H1 (cell line): ENCODE results near the gene FIS1. TPM values are rescaled to one million over a fixed set of nuclear protein-coding genes. Genes with fewer than 3 reads are reported as not detected.
A peak's percentile ranks its signal among the peaks of the same experiment; 100 is the strongest.
"Not testable (repeated sequence)": the region's sequence is repeated elsewhere in the genome, so short reads cannot be mapped to it uniquely, and the experiment has no call there.

Experiments used
- CTCF ChIA-PET: fragments of 300-600 bp; sonication (Branson Sonifier 250); formaldehyde crosslinking; loops from one replicate; lab custom pipeline; 2021; ENCODE audit not compliant: partially characterized antibody; lab: Charles Lee
- POLR2A ChIA-PET: fragments of 300-600 bp; sonication (Branson Sonifier 250); formaldehyde crosslinking; loops from one replicate; lab custom pipeline; 2021; ENCODE audit warnings: inconsistent platforms; ENCODE audit not compliant: partially characterized antibody; lab: Charles Lee
- DNase-seq, 2 experiments: peaks; one replicate each; pipeline versions ENCODE4 v3.0.0 to v3.0.0-alpha.2; 2010 to 2022; ENCODE audit warnings: low spot score in 2 of 2, low read depth in 1 of 2, mixed read lengths in 1 of 2
- FAIRE-seq: peaks from 2 replicates; lab custom pipeline; 2011; peaks lifted over from hg19 to GRCh38; lab: Jason Lieb, UNC
- H2AFZ ChIP-seq: 2 replicates; pipeline ENCODE4 v1.8.1; 2012; ENCODE audit warnings: low read length, inconsistent platforms
- H2AK5ac ChIP-seq: 2 replicates; pipeline ENCODE4 v1.6.1; 2013; ENCODE audit warnings: low read depth, low read length
- H2BK120ac ChIP-seq: replicated peaks from 2 replicates; pipeline ENCODE3; 2013; ENCODE audit warnings: low read depth, low read length, inconsistent platforms
- H2BK12ac ChIP-seq: 2 replicates; pipeline ENCODE4 v1.6.1; 2013; ENCODE audit warnings: low read depth, low read length
- H2BK15ac ChIP-seq: 2 replicates; pipeline ENCODE4 v1.6.1; 2013; ENCODE audit warnings: low read length
- H2BK20ac ChIP-seq: 2 replicates; pipeline ENCODE4 v1.6.1; 2013; ENCODE audit warnings: low read length
- H2BK5ac ChIP-seq: 2 replicates; pipeline ENCODE4 v1.6.1; 2013; ENCODE audit warnings: low read depth, low read length
- H3K14ac ChIP-seq: 2 replicates; pipeline ENCODE4 v1.6.1; 2013; ENCODE audit warnings: inconsistent platforms; ENCODE audit not compliant: insufficient read length
- H3K18ac ChIP-seq: 2 replicates; pipeline ENCODE4 v1.6.1; 2013; ENCODE audit warnings: low read length; ENCODE audit errors: extremely low read depth
- H3K23ac ChIP-seq: 2 replicates; pipeline ENCODE4 v1.6.1; 2013; ENCODE audit warnings: inconsistent platforms; ENCODE audit not compliant: insufficient read length
- H3K23me2 ChIP-seq: 2 replicates; pipeline ENCODE4 v1.6.1; 2013; ENCODE audit warnings: low read depth, low read length
- H3K27ac ChIP-seq: 2 replicates; pipeline ENCODE4 v1.6.1; 2011; ENCODE audit warnings: low read depth, low read length, inconsistent platforms
- H3K27me3 ChIP-seq, 4 experiments: replicated peaks in 1 of 4; 1 replicate in 1 of 4; 2 replicates in 3 of 4; pipeline versions ENCODE4 v1.6.1 to v1.8.1; 2011 to 2013; ENCODE audit warnings: low read length in 3 of 4, mild to moderate bottlenecking in 3 of 4, inconsistent platforms in 2 of 4, mixed read lengths in 2 of 4, moderate library complexity in 1 of 4; ENCODE audit not compliant: control insufficient read depth in 3 of 4, insufficient read depth in 3 of 4; ENCODE audit errors: extremely low read depth in 1 of 4
- H3K36me3 ChIP-seq, 4 experiments: 2 replicates each; pipeline versions ENCODE4 v1.6.1 to v1.8.1; 2011 to 2013; ENCODE audit warnings: mild to moderate bottlenecking in 4 of 4, low read length in 3 of 4, moderate library complexity in 2 of 4, control low read depth in 1 of 4, inconsistent platforms in 1 of 4; ENCODE audit not compliant: insufficient read depth in 4 of 4, control insufficient read depth in 2 of 4
- H3K4ac ChIP-seq: replicated peaks from 2 replicates; pipeline ENCODE3; 2013; ENCODE audit warnings: low read length, low read depth, mixed read lengths, inconsistent platforms; ENCODE audit not compliant: insufficient read length
- H3K4me1 ChIP-seq, 4 experiments: replicated peaks in 1 of 4; 1 replicate in 1 of 4; 2 replicates in 3 of 4; pipeline versions ENCODE4 v1.6.1 to v1.8.1; 2011 to 2013; ENCODE audit warnings: low read length in 3 of 4, inconsistent platforms in 2 of 4, mixed read lengths in 1 of 4; ENCODE audit not compliant: insufficient read depth in 4 of 4, control insufficient read depth in 3 of 4
- H3K4me2 ChIP-seq, 2 experiments: 2 replicates each; pipeline versions ENCODE4 v1.6.1 to v1.8.1; 2011 to 2013; ENCODE audit warnings: low read depth in 2 of 2, low read length in 2 of 2, control low read depth in 1 of 2, inconsistent platforms in 1 of 2, mild to moderate bottlenecking in 1 of 2; ENCODE audit not compliant: insufficient read depth in 1 of 2
- H3K4me3 ChIP-seq, 4 experiments: fragments of 200-600, 300-600 bp in 1 of 4; sonication (generic), shearing (Covaris generic), sonication (Bioruptor Twin) in 1 of 4; 2 replicates each; pipeline versions ENCODE4 v1.5.1 to v1.8.1; 2011 to 2016; ENCODE audit warnings: low read length in 4 of 4, low read depth in 3 of 4, control low read depth in 2 of 4, inconsistent platforms in 2 of 4, mild to moderate bottlenecking in 2 of 4, mixed read lengths in 1 of 4, moderate library complexity in 1 of 4; ENCODE audit not compliant: insufficient read depth in 2 of 4; ENCODE audit errors: extremely low read depth in 1 of 4
- H3K56ac ChIP-seq: replicated peaks from 2 replicates; pipeline ENCODE3; 2013; ENCODE audit warnings: low read depth, mild to moderate bottlenecking, mixed read lengths, low read length, inconsistent platforms; ENCODE audit not compliant: insufficient read length
- H3K79me1 ChIP-seq: 2 replicates; pipeline ENCODE4 v1.6.1; 2013; ENCODE audit warnings: low read depth, low read length, control low read depth
- H3K79me2 ChIP-seq, 2 experiments: 2 replicates each; pipeline versions ENCODE4 v1.6.1 to v1.8.1; 2012 to 2013; ENCODE audit warnings: low read length in 2 of 2, mild to moderate bottlenecking in 2 of 2, inconsistent platforms in 1 of 2; ENCODE audit not compliant: insufficient read depth in 2 of 2, control insufficient read depth in 1 of 2
- H3K9ac ChIP-seq, 4 experiments: replicated peaks in 1 of 4; 1 replicate in 1 of 4; 2 replicates in 3 of 4; pipeline versions ENCODE4 v1.6.1 to v1.8.1; 2011 to 2013; ENCODE audit warnings: low read depth in 3 of 4, low read length in 3 of 4, control low read depth in 2 of 4, mild to moderate bottlenecking in 2 of 4, moderate library complexity in 2 of 4, inconsistent platforms in 1 of 4; ENCODE audit errors: extremely low read depth in 1 of 4
- H3K9me3 ChIP-seq, 2 experiments: 2 replicates each; pipeline versions ENCODE4 v1.6.1 to v1.8.1; 2012 to 2013; ENCODE audit warnings: mild to moderate bottlenecking in 2 of 2, moderate library complexity in 2 of 2, control low read depth in 1 of 2, inconsistent platforms in 1 of 2, low read depth in 1 of 2, low read length in 1 of 2, mixed read lengths in 1 of 2; ENCODE audit not compliant: insufficient read depth in 2 of 2
- H4K20me1 ChIP-seq, 2 experiments: replicated peaks in 1 of 2; 2 replicates each; pipeline versions ENCODE3 to v1.8.1; 2011 to 2013; ENCODE audit warnings: inconsistent platforms in 2 of 2, low read length in 2 of 2, mild to moderate bottlenecking in 1 of 2; ENCODE audit not compliant: insufficient read depth in 2 of 2, control insufficient read depth in 1 of 2
- H4K5ac ChIP-seq: 2 replicates; pipeline ENCODE4 v1.6.1; 2013; ENCODE audit warnings: low read length, low read depth, mixed read lengths, inconsistent platforms; ENCODE audit not compliant: insufficient read length
- H4K8ac ChIP-seq: 2 replicates; pipeline ENCODE4 v1.8.0; 2013; ENCODE audit warnings: mild to moderate bottlenecking, moderate library complexity, low read length, inconsistent platforms; ENCODE audit not compliant: insufficient read depth; ENCODE audit errors: extremely low read depth
- H4K91ac ChIP-seq: replicated peaks from 2 replicates; pipeline ENCODE3; 2013; ENCODE audit warnings: low read length, mixed read lengths, inconsistent platforms; ENCODE audit not compliant: insufficient read length
- WGBS, 2 experiments: shearing (Covaris generic) in 1 of 2; methylation state at CpG; one replicate each; pipeline versions ENCODE4 v1.1.6 to v1.1.7; 2013 to 2015; ENCODE audit warnings: low lambda C conversion rate in 2 of 2, mixed read lengths in 2 of 2, inconsistent platforms in 1 of 2, low coverage in 1 of 2, missing lambda C conversion rate in 1 of 2; ENCODE audit not compliant: insufficient replicate concordance in 2 of 2, insufficient coverage in 1 of 2, insufficient read length in 1 of 2; ENCODE audit errors: extremely low coverage in 1 of 2, missing lambda C conversion rate in 1 of 2; 5-methylcytosine and 5-hydroxymethylcytosine counted together
- polyA plus RNA-seq, 7 experiments: library from polyadenylated mRNA; depleted of rRNA in 3 of 7; stranded (reverse) in 5 of 7; unstranded in 2 of 7; fragments of >200 nt in 5 of 7; fragments of 200-250 nt in 2 of 7; gene quantifications; 1 replicate in 5 of 7; 2 replicates in 1 of 7; 4 replicates in 1 of 7; pipeline versions ENCODE4 v1.2.1 to v1.2.3, GENCODE V29; 2011 to 2013; ENCODE audit warnings: missing spikeins in 2 of 7, mixed read lengths in 2 of 7
- total RNA-seq: library from RNA; stranded (reverse); fragmentation: NEBNext Ultra II Directional; extraction: Animal tissue kit (Norgen Biotek cat#: 25700); gene quantifications from 2 replicates; pipeline ENCODE4 v1.2.1, GENCODE V29; 2021
- TF ChIP-seq, protein P1 (sequence below): IDR thresholded peaks from 2 replicates; pipeline ENCODE4 v1.6.1; 2012; ENCODE audit warnings: inconsistent platforms

The FIS1 gene
- total and polyA plus RNA-seq, 2 of the 8 experiments (the other 6 are each of a cell fraction or from before 2014, with no cell fraction given), result 128 to 195 TPM

DNA sequence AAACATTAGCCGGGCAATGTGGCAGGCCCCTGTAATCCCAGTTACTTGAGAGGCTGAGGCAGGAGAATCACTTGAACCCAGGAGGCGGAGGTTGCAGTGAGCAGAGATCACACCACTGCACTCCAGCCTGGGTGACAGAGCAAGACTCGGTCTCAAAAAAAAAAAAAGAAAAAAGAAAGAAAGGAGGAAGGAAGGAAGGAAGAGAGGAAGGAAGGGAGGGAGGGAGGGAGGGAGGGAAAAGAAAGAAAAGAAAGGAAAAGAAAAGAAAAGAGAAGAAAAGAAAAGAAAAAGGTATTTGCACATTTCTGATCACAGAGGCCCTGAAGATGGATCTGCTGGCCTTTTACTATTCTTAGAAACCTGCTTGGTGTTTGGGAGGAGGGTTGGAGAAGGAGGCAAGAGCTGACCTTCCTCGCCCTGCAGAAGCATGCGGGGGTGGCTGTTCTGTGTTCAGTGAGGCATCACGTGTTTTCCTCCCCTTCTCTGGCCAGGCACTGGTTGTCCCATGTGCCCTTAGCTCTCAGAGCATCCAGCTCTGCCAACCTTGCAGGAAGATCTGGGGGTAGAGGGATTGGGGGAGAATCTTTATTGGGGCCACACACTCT, 19.3 kb upstream of the FIS1 start:
- not testable (repeated sequence) for H3K79me1 ChIP-seq, H3K4me3 ChIP-seq, H3K14ac ChIP-seq, H2BK12ac ChIP-seq, H2AFZ ChIP-seq, H4K91ac ChIP-seq, H3K9me3 ChIP-seq, H3K27me3 ChIP-seq, H2BK120ac ChIP-seq, H3K18ac ChIP-seq, H3K27ac ChIP-seq, H3K56ac ChIP-seq, H2BK15ac ChIP-seq, H3K36me3 ChIP-seq, H4K5ac ChIP-seq, H3K4ac ChIP-seq, H4K20me1 ChIP-seq, H2BK5ac ChIP-seq, H2BK20ac ChIP-seq, H3K4me1 ChIP-seq, H4K8ac ChIP-seq, FAIRE-seq, H3K4me2 ChIP-seq, H3K9ac ChIP-seq, H3K23ac ChIP-seq, H3K23me2 ChIP-seq, H2AK5ac ChIP-seq, DNase-seq, H3K79me2 ChIP-seq
- WGBS, 2 experiments, result 84% methylated on average over 6 of the region's 6 CpGs; no CpG with 5 or more reads in 1 of the 2 experiments
- CTCF ChIA-PET, result interaction anchor here (0.8 to 2.9 kb wide), 2 partner anchors 18 to 94 kb away, joined by 3 to 12 read pairs; no protein-coding TSS in a partner anchor
- TF ChIP-seq, protein P1, sequence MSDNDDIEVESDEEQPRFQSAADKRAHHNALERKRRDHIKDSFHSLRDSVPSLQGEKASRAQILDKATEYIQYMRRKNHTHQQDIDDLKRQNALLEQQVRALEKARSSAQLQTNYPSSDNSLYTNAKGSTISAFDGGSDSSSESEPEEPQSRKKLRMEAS, result peak; percentile 44; the same call in 1 of the 2 replicates
- POLR2A ChIA-PET, result interaction anchor here (1.1 to 3.1 kb wide), 2 partner anchors 11 to 13 kb away, joined by 5 to 16 read pairs; no protein-coding TSS in a partner anchor
